HG02938 (cell line): ENCODE results near the gene CHL1.

Experiments used
- ATAC-seq: cut with Tn5 transposase; IDR thresholded peaks from one replicate; pipeline ENCODE4 v1.9.1; 2021; ENCODE audit warnings: mild to moderate bottlenecking, moderate library complexity; ENCODE audit not compliant: unreplicated experiment

The CHL1 gene

DNA sequence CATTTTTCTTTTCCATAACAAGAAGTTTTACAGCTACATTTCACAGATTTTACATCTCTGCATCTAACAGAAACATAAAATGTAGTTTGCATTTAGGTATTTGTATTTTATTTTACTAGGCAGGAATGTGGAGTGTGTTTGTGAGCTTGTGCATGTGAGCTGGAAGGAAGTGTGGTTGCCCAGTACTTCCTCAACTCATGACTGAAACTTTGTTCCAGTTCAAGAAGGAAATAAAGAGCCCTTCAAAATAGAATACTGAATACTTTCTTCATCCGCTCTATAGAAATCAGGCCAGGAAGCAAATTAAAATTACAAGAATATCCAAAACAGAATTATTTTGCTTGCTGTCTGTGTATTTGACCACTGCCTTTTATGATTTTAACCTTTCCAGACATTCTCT, 81.3 kb downstream of the CHL1 start:
- ATAC-seq: no peak

DNA sequence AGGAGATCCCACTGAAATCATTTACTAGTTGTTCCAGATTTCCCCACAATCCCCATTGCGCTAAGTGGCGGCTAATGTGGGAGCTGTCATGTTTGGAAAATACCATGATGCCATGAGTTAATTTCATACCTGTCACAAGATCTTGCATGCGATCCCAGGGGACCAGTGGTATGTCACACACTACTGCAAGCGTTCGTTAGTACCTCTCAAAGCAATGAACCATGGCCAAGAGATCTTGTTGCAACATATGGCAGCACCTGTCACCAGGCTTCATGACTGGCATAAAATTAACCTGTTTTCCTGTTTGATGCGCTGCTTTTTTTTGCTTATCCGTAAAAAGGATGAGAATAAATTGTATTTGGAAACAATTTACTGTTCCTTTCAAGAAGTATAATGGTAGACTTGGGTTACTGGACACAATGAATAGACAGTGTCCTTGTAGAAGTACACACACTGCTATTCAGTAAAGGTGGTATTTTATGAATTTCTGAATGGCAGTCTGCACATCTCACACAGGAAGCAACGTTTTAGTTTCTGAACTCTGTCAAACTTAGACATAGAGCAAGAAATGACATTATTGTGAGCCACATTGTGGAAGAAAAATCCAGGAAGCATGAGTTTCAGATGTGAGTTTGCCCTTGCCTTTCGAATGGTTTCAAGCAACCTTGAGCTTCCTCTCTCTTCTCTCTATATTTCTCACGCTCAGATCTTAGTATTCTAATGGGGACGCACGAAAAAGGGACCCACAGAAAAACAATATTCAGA, 81.9 kb downstream of the CHL1 start:
- peak; percentile 85 for ATAC-seq

DNA sequence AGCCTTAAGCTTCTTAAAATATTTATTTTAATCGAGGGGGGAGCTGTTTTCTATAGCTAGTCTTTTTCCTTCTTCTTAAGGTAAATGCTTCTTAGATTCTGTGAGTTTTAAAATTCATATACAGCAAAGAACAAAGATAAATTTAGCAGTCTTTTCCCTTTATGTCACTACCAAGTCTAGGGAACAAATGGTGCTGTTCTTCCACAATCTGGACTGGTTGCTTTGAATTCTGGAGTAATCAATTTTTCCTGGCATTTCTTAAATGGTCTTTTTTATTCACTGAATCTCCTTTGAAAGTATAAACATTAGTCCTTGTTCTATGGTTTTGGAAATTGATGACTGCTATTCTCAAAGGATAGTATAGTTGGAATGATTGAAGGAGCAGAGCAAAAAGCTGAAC, 82.8 kb downstream of the CHL1 start:
- ATAC-seq: no peak

DNA sequence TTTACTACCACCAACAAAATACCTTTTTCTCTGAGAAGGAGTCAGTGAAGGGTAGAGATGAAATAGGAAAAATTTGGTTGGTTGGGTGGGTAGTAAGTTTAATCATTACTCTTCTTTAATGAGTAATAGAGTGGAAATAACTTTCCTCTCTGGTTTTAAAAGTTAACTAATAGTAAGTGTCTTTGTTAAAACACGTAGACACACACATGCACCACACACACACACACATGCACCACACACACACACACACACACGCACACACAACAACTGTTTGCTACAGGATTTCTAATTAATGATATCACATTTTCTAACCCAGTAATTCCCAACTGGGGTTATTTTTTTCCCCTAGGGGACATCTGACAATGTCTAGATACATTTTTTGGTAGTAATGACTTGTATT, 84.1 kb downstream of the CHL1 start:
- ATAC-seq: no peak

DNA sequence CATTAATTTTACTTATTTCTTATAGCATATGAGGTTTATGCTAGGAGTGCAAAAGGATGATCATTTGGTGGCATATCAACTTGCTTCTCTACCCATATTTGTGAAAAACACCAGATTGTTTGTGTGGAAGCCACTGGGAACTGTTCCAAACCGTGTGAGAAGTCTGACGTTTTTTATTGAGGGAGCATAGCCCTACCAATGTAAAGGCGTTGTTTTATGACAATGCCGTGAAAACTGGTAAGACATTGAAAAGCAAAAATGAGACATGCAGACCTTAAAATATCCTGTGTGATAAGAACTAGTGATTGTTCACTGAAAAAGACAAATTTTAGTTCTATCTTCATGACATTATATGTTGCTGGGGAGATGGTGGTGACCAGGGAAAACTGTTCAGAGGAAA, 87.8 kb downstream of the CHL1 start:
- ATAC-seq: no peak

DNA sequence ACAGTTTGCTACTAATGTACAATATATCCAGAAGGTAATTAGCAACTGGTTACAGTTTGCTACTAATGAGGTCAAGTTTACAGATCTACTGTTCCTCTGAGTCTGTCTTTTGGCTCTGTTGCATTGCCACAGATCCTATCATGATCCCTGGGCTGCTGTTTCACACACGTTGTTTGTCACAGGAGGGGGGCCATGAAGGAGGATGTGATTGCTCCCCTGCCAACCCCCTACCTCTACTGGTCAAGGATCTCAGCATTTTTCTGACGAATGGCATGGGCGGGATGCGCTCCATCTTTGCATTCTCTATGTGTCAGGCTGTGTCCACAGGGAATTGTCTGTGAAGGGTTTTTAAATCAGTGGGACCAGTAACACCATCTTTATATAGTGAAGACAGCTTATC, 91.9 kb downstream of the CHL1 start:
- ATAC-seq: no peak

DNA sequence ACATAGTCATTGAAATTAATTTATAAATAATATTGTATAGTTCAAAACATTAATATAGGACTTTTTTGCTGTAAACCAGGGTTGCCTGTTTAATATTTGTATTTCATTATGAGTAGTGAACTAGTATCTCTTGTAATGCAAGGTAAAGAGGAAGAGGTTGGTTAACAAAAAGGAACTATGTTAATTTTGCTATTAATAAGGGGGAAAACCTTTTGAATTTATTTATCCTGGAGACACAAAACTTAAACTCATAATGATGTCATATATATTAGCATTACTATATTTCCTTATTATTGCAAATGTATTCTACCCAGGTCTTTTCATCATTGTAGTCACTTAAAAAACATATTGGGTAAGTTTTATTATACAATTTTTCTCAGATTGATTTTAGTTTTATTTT, 94.5 kb downstream of the CHL1 start:
- no peak for ATAC-seq

DNA sequence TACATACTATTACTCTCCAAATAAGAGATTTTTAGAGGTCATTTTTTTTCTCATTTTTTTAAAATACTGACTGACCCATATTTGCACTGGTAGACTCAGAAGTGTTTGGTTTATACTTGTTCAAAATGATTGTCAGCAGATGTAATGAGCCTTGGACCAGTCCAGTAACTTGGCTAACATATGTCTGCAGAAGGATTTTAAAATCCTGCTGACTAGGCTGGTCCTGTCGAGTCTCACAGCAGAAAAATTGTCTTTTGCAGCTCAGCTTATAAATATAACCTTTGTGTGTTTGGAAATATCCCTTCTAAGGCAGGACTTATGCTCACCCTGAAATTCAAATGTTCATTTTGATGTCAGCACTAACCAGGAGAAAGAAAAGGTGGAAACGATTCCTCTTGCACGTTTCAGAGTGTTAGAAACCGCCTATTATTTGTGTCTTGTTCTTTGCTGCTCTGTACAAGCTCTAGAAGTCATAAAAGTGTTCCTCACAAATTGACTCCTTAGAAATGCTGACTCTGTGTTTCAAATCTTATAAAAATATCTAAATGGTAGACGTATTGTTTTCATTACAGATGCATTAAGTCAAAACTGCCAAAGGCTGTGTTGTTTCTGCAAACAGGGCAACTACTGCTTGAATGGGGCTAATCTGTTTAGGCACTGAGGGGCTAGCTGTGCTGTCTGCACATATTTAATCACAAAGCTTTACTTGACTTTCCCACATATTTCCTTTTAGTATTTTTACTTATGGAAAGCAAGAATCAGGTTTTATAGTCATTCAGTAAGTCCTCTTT, 95.3 kb downstream of the CHL1 start:
- ATAC-seq: no peak

DNA sequence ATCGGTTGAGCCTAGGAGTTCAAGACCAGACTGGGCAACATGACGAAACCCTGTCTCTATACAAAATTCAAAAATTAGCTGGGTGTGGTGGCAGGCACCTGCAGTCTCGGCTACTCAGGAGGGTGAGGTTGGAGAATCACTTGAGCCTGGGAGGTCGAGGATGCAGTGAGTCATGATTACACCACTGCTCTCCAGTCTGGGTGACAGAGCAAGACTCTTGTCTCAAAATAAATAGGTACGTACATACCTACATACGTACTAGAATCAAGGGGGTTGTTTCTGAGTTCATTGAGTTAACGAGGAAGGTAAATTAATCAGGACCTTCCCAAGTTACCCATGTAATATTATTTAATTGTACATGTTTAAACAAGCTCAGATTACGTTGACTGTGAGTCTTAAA, 97.5 kb downstream of the CHL1 start:
- no peak for ATAC-seq

DNA sequence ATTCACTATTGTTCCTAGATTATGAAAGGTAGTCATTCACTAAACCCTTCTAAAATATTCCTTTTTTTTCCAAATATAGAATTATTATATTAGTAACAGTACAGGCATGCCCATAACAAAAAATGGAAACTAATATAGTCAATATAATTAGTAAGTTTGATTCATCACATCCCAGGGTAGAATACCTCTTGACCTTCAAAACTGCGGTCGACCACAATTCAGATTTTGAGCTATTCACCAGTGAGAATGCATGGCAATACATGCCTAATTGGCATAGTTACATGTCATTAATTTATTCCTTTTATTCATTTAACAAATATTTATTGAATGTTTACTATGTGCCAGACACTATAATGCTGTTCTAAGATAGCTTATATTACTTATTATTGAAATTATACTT, 98.0 kb downstream of the CHL1 start:
- no peak for ATAC-seq

DNA sequence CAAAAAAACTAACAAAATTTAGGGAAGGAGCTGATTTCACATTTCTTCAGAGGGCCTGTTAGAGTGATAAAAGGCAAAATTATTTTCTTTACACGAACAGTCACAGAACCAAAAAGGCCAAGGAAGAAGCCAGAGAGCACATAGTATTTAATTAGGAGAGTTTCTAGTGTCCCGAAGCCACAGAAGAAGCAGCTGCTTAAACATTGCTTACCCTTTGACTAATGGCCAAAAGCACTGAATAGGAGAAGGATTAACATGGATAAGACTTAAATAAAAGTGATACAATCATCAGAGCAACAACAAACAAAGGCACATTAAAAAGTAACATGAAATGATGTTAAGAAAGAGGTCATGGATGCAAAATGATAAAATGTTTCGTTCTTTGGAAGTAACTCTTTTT, 98.6 kb downstream of the CHL1 start:
- no peak for ATAC-seq

DNA sequence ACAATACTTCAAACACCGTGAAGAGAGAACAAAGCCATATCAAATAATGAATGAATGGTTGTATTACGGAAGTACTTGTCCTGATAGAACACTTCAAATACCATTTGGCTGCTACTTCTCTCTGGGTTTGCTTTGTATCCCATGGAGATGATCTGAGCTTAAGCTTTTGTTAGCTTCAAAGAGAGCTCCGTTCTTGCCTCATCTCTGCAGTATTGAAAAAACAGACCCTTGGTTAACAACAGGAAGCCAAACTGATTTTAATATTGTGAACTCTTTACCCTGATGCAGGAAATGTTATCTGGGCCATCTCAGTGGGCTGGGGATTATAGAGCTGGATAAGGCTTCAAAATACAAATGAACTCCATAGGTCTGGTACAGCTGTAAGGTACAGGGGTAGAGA, 101.0 kb downstream of the CHL1 start:
- no peak for ATAC-seq

DNA sequence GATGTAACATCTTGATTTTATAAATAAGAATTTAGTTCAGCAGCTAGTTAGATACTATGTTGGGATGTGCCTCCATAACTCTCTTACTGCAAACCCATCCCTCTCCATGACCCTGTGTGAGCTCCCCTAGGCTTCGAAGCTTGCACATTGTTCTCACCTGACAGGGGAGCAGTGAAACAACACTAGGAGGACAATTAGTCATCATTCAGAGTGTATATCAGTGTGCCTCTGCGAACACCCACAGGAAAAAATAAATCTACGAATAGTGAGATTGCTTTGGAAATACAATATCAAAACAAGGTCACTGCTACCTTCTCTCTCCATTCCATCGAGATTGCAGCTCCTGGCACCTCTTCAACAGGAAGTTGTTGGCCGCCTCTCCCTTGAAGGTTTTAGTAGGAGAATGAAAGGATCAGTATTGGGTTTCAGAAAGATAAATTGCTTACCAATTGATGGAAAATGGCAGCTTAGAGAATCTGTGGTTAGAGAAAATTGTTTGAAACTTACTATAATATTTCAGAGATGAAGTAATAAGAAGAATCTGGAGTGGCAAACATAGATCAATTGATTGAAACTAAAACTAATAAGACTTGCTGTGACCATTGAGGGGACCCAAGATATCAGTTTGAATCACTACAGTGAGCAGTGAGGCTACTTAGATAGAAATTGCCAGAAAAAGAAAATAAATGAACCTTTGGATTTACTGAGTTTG, 103.2 kb downstream of the CHL1 start:
- peak; percentile 88 for ATAC-seq

DNA sequence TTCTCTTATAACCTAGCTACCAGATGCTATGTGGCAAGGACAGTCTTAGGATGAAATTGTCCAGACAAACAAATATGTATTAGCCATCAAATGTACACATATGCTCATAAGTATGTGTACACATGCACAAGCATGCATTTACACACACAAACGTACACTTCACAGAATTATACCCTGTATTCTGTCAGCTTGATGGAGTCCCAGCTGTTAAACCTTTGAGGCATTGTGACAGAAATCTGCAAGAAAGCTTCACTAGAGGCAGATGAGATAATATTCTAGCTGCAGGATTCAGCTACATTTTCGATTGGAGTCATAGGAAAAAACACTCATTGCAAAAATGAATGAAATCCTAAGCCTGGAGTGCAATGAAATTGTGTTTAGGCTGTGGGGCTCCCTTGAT, 110.6 kb downstream of the CHL1 start:
- ATAC-seq: no peak

DNA sequence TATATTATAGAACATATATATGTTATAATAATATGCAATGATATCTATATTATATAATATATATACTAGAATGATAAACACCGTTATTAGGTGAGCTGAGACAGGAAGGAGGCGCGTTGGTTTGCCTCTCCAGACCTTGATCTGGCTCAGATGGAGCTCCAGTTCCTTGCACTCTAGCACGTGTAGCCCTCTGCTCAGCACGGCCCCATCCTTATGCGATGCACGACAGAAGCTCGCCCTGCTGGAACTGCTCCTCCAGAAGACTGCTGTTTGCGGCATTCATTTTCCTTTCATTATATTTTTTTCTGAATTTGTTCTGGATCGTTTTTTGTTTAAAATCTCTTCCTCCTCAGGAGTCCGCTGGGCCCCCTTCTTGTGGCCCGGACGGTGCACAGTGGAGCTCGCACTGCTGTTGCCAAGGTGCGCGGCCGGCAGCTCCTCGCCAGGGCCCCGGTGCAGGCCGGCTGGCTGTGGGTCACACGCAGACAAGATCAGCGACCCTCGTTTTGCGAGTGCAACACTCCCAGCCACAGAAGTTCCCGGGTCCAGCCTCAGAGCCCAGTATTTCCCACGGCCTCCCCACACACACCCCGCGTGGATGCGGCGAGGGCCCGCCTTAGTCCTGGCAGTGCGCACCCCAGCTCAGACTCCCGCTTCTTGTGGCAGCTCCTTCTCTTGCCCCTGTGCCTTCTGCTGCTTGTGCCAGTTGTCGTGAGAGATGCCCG, 112.2 kb downstream of the CHL1 start:
- ATAC-seq: no peak

DNA sequence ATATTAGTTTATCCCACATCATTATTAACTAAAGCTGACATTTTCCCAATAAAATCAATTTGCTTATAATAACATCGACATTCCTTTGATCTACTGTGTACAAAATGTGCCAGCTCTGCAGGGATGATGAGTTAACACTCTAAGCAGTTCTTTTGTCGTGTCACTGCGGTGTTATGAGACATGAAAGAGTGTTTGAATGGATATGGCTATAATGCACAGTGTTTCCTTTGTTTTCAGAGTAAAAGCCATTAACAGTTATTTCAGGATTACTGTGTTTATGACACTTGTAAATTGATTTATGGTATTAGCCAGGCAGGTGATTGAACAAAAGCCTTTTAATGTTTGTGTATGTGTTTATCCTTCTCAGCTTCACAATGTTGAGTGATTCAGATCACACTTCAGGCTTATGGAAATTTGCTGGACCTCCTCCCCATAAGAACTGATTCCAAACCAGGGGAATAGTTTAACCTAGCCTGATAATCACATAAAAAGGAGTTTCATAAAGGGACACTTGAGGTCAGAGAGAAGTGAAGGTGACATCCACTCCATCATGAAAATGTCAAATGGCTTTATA, 115.7 kb downstream of the CHL1 start:
- ATAC-seq: no peak

DNA sequence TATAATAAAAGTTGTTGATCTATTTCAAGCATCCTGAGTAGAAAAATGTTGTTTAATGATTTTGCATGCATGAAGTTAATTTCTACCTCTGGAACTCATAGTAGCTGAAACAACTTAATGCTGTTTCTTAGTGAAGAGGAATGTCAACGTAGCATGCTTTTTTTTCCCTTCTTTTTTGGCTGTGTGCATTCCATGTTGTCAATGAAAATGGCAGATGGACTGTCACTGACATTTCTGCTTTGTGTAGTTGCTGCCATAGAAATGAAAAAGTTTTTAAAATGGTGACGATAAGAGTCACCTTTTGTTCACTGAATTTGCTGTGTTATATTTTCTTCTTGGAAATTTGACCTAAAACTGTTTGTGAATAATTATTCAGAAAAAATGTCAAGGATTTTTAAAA, 116.3 kb downstream of the CHL1 start:
- no peak for ATAC-seq

DNA sequence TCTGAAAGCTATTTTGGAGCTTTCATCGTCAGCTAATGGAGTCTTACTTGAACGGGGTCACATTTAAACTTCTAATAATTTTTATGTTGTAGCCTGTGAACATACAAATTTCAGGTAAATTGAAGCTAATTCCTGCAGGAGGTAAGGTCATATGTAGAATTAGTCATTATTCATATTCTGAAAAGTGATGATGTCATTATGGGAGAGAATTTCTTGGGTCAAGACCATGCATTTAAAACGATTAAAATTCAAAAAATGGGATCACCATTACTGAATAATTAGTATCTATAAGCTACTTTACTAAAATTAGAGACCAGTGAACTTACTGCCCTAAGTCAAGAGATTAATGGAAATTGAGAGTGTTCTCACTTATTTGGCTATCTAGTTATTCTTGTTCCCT, 120.4 kb downstream of the CHL1 start:
- no peak for ATAC-seq

DNA sequence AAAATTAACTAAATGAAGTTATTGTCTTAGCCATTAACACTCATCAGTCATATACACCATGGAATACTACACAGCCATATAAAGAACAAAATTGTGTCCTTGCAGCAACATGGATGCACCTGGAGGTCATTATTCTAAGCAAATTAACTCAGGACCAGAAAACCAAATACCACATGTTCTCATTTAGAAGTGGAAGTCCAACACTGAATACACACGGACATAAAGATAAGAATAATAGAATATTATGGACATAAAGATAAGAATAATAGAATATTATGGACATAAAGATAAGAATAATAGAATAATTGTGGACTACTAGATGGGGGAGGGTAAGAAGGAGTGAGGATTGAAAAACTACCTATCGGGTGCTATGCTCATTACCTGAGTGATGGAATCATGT, 122.3 kb downstream of the CHL1 start:
- ATAC-seq: no peak

DNA sequence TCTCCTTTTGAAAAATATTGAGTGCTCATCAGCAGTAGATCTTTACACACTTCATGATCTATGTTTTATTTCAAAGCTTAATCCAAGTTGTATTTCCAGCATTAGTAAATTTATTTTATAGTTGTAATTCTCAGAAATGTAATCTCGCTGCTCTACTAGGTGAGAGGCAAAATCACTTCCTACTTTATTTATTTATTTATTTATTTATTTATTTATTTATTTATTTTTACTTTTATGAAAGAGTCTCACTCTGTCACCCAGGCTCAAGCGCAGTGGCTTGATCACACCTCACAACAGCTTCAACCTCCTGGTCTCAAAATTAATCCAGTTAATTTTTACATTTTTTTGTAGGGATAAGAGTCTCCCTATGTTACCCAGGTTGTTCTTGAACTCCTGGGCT, 127.9 kb downstream of the CHL1 start:
- ATAC-seq: no peak

DNA sequence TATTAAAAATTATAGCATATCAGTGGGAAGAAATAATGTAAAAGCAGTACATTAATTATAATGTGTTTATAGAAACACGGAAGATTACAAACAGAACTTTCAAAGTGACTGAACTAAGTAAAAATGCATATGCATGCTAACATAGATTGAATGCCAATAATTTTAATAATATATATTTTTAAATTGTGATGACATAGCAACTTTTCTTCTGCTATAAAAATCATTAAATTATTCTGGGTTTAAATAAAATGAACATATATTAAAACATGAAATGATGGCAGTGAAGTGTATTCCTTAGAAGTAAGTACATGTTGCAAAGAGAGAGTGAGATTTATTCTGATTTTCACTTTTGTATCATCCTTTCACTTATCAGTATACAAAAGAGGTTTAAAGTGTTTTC, 128.9 kb downstream of the CHL1 start:
- no peak for ATAC-seq
